Heart left ventricle (tissue), 13 donors: ENCODE data around the gene LTB4R.

ENCODE experiments used
- POLR2A ChIP-seq, 2 donors: fragments of 450-650 bp; IDR thresholded peaks; one replicate each; pipeline ENCODE4 v1.6.1; 2017; ENCODE audit warnings: antibody characterized with exemption in 2 of 2, mild to moderate bottlenecking in 2 of 2, moderate library complexity in 2 of 2
- TF ChIP-seq, protein P1 (sequence below), 12 donors: fragments of 200-600 bp; sonication (generic) in 4 of 12; IDR thresholded peaks; one replicate each; pipeline versions ENCODE4 v1.5.0 to v1.8.0; 2018 to 2022; ENCODE audit warnings: antibody characterized with exemption in 12 of 12, mild to moderate bottlenecking in 5 of 12
- donor health status: ischemic (EF 13 %, LVEDD 7.1; RV severe dilation, severe dysfunction).
- donor health status: DM: no; HTN: yes; CAD: no.
- donor health status: DM: no; HTN: no; CAD: no.
- donor health status: ischemic (EF 25% LVEDD 6.9; RV normal size, moderate dysfunction).
- donor health status: ischemic (EF 25% LVEDD 5.7; RV mildly dilated, moderate dysfunction).
- donor health status: ischemic (EF 35%, LVEDD 5.7; RV mildly dilated, moderate dysfunction).
- donor health status: nonischemic (EF 11% LVEDD 7.7; RV severe dilation, severe dysfunction).
- donor health status: DM: yes; HTN: yes; CAD: no.
- donor health status: PGD.
- donor health status: ischemic (EF 29% LVEDD 5.4; RV normal size, mild dysfunction).
- donor health status: nonischemic (EF 23%, LVEDD 6.1; RV moderate dilation, normal function).

DNA sequence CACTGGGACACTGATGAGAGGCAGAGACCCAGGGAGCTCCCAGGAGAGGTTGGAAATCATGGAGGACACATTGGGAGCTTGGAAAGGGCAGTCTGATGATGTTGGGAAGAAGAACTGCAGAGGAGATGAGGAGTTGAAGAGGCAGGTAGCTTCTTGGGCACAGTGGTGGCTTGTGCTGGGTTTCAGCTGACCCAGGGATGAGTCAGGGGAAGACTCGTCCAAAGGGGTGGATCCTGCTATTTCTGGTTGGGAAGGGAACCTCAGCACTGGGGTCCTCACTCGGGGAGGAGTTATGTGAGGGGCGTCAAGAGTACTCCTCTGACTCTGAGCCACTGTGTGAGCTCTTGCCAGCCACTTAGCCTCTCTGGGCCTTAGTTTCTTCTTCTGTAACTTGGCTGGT, 12.0 kb downstream of the LTB4R start:
- TF ChIP-seq, protein P1, sequence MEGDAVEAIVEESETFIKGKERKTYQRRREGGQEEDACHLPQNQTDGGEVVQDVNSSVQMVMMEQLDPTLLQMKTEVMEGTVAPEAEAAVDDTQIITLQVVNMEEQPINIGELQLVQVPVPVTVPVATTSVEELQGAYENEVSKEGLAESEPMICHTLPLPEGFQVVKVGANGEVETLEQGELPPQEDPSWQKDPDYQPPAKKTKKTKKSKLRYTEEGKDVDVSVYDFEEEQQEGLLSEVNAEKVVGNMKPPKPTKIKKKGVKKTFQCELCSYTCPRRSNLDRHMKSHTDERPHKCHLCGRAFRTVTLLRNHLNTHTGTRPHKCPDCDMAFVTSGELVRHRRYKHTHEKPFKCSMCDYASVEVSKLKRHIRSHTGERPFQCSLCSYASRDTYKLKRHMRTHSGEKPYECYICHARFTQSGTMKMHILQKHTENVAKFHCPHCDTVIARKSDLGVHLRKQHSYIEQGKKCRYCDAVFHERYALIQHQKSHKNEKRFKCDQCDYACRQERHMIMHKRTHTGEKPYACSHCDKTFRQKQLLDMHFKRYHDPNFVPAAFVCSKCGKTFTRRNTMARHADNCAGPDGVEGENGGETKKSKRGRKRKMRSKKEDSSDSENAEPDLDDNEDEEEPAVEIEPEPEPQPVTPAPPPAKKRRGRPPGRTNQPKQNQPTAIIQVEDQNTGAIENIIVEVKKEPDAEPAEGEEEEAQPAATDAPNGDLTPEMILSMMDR (IDR thresholded peaks at IDR 0.05): no peak
- TF ChIP-seq POLR2A (IDR thresholded peaks at IDR 0.05): no peak
